K562 (cell line): ENCODE measurements around the gene ZNF74. TPM values are rescaled to one million over a fixed set of nuclear protein-coding genes. Genes with fewer than 3 reads are reported as not detected.

Experiments
- CBX2 ChIP-seq: fragments of 200-600 bp; sonication (generic); IDR thresholded peaks from one replicate; pipeline ENCODE4 v1.6.1; 2012; ENCODE audit warnings: mild to moderate bottlenecking, low read length, inconsistent platforms; ENCODE audit not compliant: insufficient read depth, poor library complexity, severe bottlenecking
- COPS2 ChIP-seq: fragments of 450-650 bp; conservative IDR thresholded peaks from 2 replicates; pipeline ENCODE4 v1.6.1; 2016; ENCODE audit warnings: mild to moderate bottlenecking, moderate library complexity
- CREB3L1 ChIP-seq: fragments of 450-650 bp; IDR thresholded peaks from 2 replicates; pipeline ENCODE4 v1.6.1; 2014; ENCODE audit warnings: low read depth, mild to moderate bottlenecking, moderate library complexity, borderline replicate concordance
- E2F8 ChIP-seq: fragments of 450-650 bp; IDR thresholded peaks from 2 replicates; pipeline ENCODE4 v1.7.1; 2018; ENCODE audit warnings: mild to moderate bottlenecking, low read depth; ENCODE audit not compliant: partially characterized antibody
- GABPA ChIP-seq: fragments of 200-800 bp; sonication (Bioruptor generic); conservative IDR thresholded peaks from 2 replicates; pipeline ENCODE4 v1.6.1; 2016; ENCODE audit warnings: low read depth, missing genetic modification characterization, missing compliant biosample characterization
- HDGF ChIP-seq: fragments of 450-650 bp; IDR thresholded peaks from 2 replicates; pipeline ENCODE4 v1.6.1; 2016
- HMGN3 ChIP-seq: IDR thresholded peaks from 2 replicates; pipeline ENCODE4 v1.6.1; 2011; ENCODE audit warnings: borderline replicate concordance, low read depth, mild to moderate bottlenecking, mixed read lengths, low read length; ENCODE audit not compliant: insufficient read length; ENCODE audit errors: extremely low read depth
- MAFF ChIP-seq: IDR thresholded peaks from 2 replicates; pipeline ENCODE4 v1.6.1; 2012; ENCODE audit warnings: low read length, improper control_type of control experiment
- MCM5 ChIP-seq: fragments of 450-650 bp; IDR thresholded peaks from 2 replicates; pipeline ENCODE4 v1.6.1; 2016; ENCODE audit warnings: low read depth
- NCOR1 ChIP-seq: fragments of 450-650 bp; IDR thresholded peaks from 2 replicates; pipeline ENCODE4 v1.6.1; 2016; ENCODE audit warnings: mild to moderate bottlenecking, moderate library complexity
- NFIX ChIP-seq: fragments of 250-450 bp; sonication (Bioruptor Pico); IDR thresholded peaks from 2 replicates; pipeline ENCODE4 v1.4.0; 2020; ENCODE audit warnings: low read depth, mild to moderate bottlenecking, moderate library complexity
- RB1 ChIP-seq: fragments of 450-650 bp; IDR thresholded peaks from 2 replicates; pipeline ENCODE4 v1.6.1; 2017; ENCODE audit warnings: low read depth, mild to moderate bottlenecking
- TEAD1 ChIP-seq, 2 experiments: fragments of 450-650 bp in 1 of 2; sonication (generic) in 1 of 2; formaldehyde crosslinking; IDR thresholded peaks; 2 replicates each; pipeline versions ENCODE4 v1.4.0 to v1.8.0; 2020 to 2022; ENCODE audit warnings: mild to moderate bottlenecking in 2 of 2, missing genetic modification reagents in 1 of 2
- YY1 ChIP-seq, 3 experiments: IDR thresholded peaks; 2 replicates each; pipeline ENCODE4 v1.6.1; 2011; ENCODE audit warnings: low read length in 2 of 3, mild to moderate bottlenecking in 2 of 3, moderate library complexity in 2 of 3, borderline replicate concordance in 1 of 3, control low read depth in 1 of 3, low read depth in 1 of 3; ENCODE audit not compliant: insufficient read depth in 3 of 3, insufficient replicate concordance in 2 of 3, control insufficient read depth in 1 of 3, insufficient read length in 1 of 3; ENCODE audit errors: extremely low read depth in 1 of 3
- ZFP1 ChIP-seq: fragments of 450-650 bp; formaldehyde crosslinking; IDR thresholded peaks from 2 replicates; pipeline ENCODE4 v1.4.0; 2020; ENCODE audit warnings: mild to moderate bottlenecking, mixed read lengths
- ZNF511 ChIP-seq: sonication (generic); formaldehyde crosslinking; IDR thresholded peaks from 2 replicates; pipeline ENCODE4 v1.8.0; 2022; ENCODE audit warnings: mild to moderate bottlenecking, missing genetic modification reagents
- ZSCAN32 ChIP-seq: fragments of 450-650 bp; formaldehyde crosslinking; IDR thresholded peaks from 2 replicates; pipeline ENCODE4 v1.4.0; 2020; ENCODE audit warnings: mild to moderate bottlenecking, moderate library complexity
- polyA plus RNA-seq, 8 experiments: library from polyadenylated mRNA; depleted of rRNA in 4 of 8; stranded (reverse) in 5 of 8; unstranded in 3 of 8; fragments of >200 nt; fragmentation: Nextera tagmentation in 2 of 8; fragmentation: Illumina TruSeq in 1 of 8; extraction: Ambion mirVana in 2 of 8; extraction: Trizol in 1 of 8; gene quantifications; 2 replicates each; pipeline versions ENCODE4 v1.2.1 to v1.2.3, GENCODE V29; 2011 to 2014; ENCODE audit warnings: inconsistent platforms in 1 of 8, missing spikeins in 1 of 8
- total RNA-seq, 7 experiments: library from RNA; depleted of rRNA in 6 of 7; stranded (reverse); fragments of >200 nt in 6 of 7; fragmentation: Illumina TruSeq in 2 of 7; extraction: Trizol in 2 of 7; gene quantifications; 2 replicates each; pipeline versions ENCODE4 v1.2.1 to v1.2.3, GENCODE V29; 2011 to 2021; ENCODE audit warnings: low replicate concordance in 1 of 7
- TF ChIP-seq, protein P1 (sequence below): fragments of 450-650 bp; IDR thresholded peaks from 2 replicates; pipeline ENCODE4 v1.6.1; 2018; ENCODE audit not compliant: partially characterized antibody

ZNF74 gene
- total and polyA plus RNA-seq, 9 of the 15 experiments (the other 6 are each of a cell fraction or from before 2014, with no cell fraction given), result 2.4 to 53.5 (median 31.5) TPM

DNA sequence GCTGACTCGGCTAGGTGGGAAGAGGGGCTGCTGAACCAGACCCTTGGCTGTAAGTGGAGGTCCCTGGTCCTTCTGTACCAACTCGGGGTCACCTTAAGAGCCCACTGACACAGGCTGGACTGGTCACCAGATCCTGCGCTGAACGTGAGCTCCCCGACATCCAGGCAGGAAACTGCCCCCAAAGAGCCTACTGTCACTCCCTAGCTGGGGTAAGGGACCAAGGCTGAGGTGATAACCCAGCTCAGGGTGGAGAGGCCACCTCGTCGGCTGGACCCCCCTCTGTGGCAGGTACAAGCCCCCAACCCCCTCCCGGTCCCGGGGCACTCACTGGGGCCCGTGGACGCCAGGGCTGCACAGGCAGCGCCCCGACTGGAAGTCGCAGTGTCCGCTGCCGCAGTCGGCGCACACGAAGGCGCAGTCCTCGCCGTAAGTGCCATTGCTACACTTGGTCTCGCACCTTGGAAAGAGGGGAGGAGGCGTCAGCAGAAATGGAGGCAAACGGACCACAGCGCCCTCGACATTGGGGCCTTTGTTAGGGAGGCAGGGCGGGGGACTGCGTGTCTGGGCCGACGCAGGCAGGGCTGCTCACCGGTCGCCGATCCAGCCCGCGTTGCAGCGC is 36.3 kb downstream of the ZNF74 start (continued):
- TF ChIP-seq, protein P1, sequence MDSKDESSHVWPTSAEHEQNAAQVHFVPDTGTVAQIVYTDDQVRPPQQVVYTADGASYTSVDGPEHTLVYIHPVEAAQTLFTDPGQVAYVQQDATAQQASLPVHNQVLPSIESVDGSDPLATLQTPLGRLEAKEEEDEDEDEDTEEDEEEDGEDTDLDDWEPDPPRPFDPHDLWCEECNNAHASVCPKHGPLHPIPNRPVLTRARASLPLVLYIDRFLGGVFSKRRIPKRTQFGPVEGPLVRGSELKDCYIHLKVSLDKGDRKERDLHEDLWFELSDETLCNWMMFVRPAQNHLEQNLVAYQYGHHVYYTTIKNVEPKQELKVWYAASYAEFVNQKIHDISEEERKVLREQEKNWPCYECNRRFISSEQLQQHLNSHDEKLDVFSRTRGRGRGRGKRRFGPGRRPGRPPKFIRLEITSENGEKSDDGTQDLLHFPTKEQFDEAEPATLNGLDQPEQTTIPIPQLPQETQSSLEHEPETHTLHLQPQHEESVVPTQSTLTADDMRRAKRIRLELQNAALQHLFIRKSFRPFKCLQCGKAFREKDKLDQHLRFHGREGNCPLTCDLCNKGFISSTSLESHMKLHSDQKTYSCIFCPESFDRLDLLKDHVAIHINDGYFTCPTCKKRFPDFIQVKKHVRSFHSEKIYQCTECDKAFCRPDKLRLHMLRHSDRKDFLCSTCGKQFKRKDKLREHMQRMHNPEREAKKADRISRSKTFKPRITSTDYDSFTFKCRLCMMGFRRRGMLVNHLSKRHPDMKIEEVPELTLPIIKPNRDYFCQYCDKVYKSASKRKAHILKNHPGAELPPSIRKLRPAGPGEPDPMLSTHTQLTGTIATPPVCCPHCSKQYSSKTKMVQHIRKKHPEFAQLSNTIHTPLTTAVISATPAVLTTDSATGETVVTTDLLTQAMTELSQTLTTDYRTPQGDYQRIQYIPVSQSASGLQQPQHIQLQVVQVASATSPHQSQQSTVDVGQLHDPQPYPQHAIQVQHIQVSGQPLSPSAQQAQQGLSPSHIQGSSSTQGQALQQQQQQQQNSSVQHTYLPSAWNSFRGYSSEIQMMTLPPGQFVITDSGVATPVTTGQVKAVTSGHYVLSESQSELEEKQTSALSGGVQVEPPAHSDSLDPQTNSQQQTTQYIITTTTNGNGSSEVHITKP, result no peak
- TF ChIP-seq NCOR1, result no peak
- no peak for TF ChIP-seq COPS2
- TF ChIP-seq NFIX (CRISPR knock-in tag), result no peak
- no peak for TF ChIP-seq E2F8
- TF ChIP-seq GABPA (tag), result no peak
- no peak for TF ChIP-seq HDGF
- 0 out of 4 replicates have a peak, but pooled peaks of 1 of the 2 experiments have one; percentile 78 for TF ChIP-seq TEAD1 (CRISPR knock-in tag; IDR thresholded peaks at IDR 0.05)
- TF ChIP-seq YY1 (IDR thresholded peaks at IDR 0.05; ENCODE audit: borderline replicate concordance in 1 of 3, control insufficient read depth in 1 of 3, extremely low read depth in 1 of 3, insufficient read depth in 3 of 3, insufficient read length in 1 of 3, insufficient replicate concordance in 2 of 3, low read depth in 1 of 3, low read length in 2 of 3), result peak in 1 of 3 experiments; percentile 4
- no peak for TF ChIP-seq RB1
- TF ChIP-seq CREB3L1, result no peak
- TF ChIP-seq CBX2, result no peak
- no peak for TF ChIP-seq ZNF511 (CRISPR knock-in tag)
- no peak for TF ChIP-seq MAFF
- TF ChIP-seq ZSCAN32 (CRISPR knock-in tag), result no peak
- no peak for TF ChIP-seq HMGN3
- TF ChIP-seq ZFP1, result no peak
- no peak for TF ChIP-seq MCM5
